GM12878 (cell line): ENCODE measurements around the gene CRYGC. TPM values are rescaled to one million over a fixed set of nuclear protein-coding genes. Genes with fewer than 3 reads are reported as not detected.

ENCODE experiments used
- ATAC-seq: fragments of 200-7000 bp; cut with Tn5 transposase; 3 replicates; pipeline ENCODE4 v1.9.1; 2020; ENCODE audit warnings: mild to moderate bottlenecking, moderate library complexity
- BruUV-seq: library from RNA; stranded (reverse); fragments of 400-500 nt; replicated peaks from 2 replicates; lab custom pipeline; 2021; lab: Mats Ljungman, UMichigan
- CTCF ChIA-PET: fragments of 300-600 bp; sonication (Branson Sonifier 250); formaldehyde crosslinking; extraction: SDS; loops from one replicate; lab custom pipeline; 2021; ENCODE audit warnings: inconsistent platforms; lab: Yijun Ruan, JAX
- POLR2A ChIA-PET: fragments of 350-600 bp; formaldehyde crosslinking; extraction: SDS; loops from one replicate; lab custom pipeline; 2021; ENCODE audit warnings: inconsistent platforms; lab: Charles Lee
- RAD21 ChIA-PET: fragments of 300-600 bp; sonication (Branson Sonifier 250); formaldehyde crosslinking; loops from one replicate; lab custom pipeline; 2023; ENCODE audit warnings: antibody characterized with exemption; ENCODE audit not compliant: unreplicated experiment; lab: Charles Lee
- SMC1A ChIA-PET: fragments of 300-600 bp; sonication (Branson Sonifier 250); formaldehyde crosslinking; loops from one replicate; lab custom pipeline; 2023; ENCODE audit not compliant: unreplicated experiment, uncharacterized antibody; lab: Charles Lee
- DNase-seq: peaks from one replicate; pipeline ENCODE4 v3.0.0-alpha.2; 2011; ENCODE audit warnings: low read depth, low spot score
- FAIRE-seq: peaks from 3 replicates; lab custom pipeline; 2011; peaks lifted over from hg19 to GRCh38; lab: Jason Lieb, UNC
- H2AFZ ChIP-seq: 2 replicates; pipeline ENCODE4 v1.6.0; 2011; ENCODE audit warnings: low read depth, low read length, control low read depth; ENCODE audit not compliant: control insufficient read depth
- H3K27ac ChIP-seq: 2 replicates; pipeline ENCODE4 v1.5.1; 2011; ENCODE audit warnings: control low read depth; ENCODE audit not compliant: control insufficient read depth, insufficient read depth
- H3K27me3 ChIP-seq, 2 experiments: replicated peaks in 1 of 2; 2 replicates each; pipeline versions ENCODE4 v1.6.0 to v1.6.1; 2011; ENCODE audit warnings: low read length in 1 of 2; ENCODE audit not compliant: control insufficient read depth in 2 of 2, insufficient read depth in 2 of 2
- H3K36me3 ChIP-seq, 2 experiments: 2 replicates each; pipeline ENCODE4 v1.5.1; 2011; ENCODE audit warnings: low read length in 1 of 2; ENCODE audit not compliant: control insufficient read depth in 2 of 2, insufficient read depth in 2 of 2
- H3K4me1 ChIP-seq: 2 replicates; pipeline ENCODE4 v1.6.1; 2011; ENCODE audit warnings: mild to moderate bottlenecking, low read length, moderate library complexity, mixed read lengths; ENCODE audit not compliant: control insufficient read depth, insufficient read depth
- H3K4me2 ChIP-seq: 2 replicates; pipeline ENCODE4 v1.6.0; 2011; ENCODE audit warnings: control low read depth; ENCODE audit not compliant: control insufficient read depth, insufficient read depth
- H3K4me3 ChIP-seq: fragments of 200-600 bp; sonication (generic); 2 replicates; pipeline ENCODE4 v1.5.1; 2016
- H3K79me2 ChIP-seq: 2 replicates; pipeline ENCODE4 v1.6.0; 2011; ENCODE audit warnings: low read length; ENCODE audit not compliant: control insufficient read depth, insufficient read depth
- H3K9ac ChIP-seq: 2 replicates; pipeline ENCODE4 v1.8.0; 2011; ENCODE audit warnings: low read length, control low read depth, mixed read lengths; ENCODE audit not compliant: control insufficient read depth, insufficient read depth
- H3K9me3 ChIP-seq: replicated peaks from 3 replicates; pipeline ENCODE4 v1.5.1; 2011; ENCODE audit warnings: mild to moderate bottlenecking, low read length; ENCODE audit not compliant: control insufficient read depth, insufficient read depth
- H4K20me1 ChIP-seq: 2 replicates; pipeline ENCODE4 v1.6.0; 2011; ENCODE audit not compliant: control insufficient read depth, insufficient read depth
- BACH1 ChIP-seq: fragments of 450-650 bp; IDR thresholded peaks from 2 replicates; pipeline ENCODE4 v1.6.1; 2017; ENCODE audit warnings: mild to moderate bottlenecking, borderline replicate concordance
- BMI1 ChIP-seq: fragments of 450-650 bp; IDR thresholded peaks from 2 replicates; pipeline ENCODE4 v1.6.1; 2016; ENCODE audit warnings: mild to moderate bottlenecking, moderate library complexity, borderline replicate concordance
- CBX3 ChIP-seq: fragments of 200-600 bp; sonication (generic); IDR thresholded peaks from 2 replicates; pipeline ENCODE4 v1.6.1; 2016; ENCODE audit warnings: low read depth, borderline replicate concordance
- E2F8 ChIP-seq: fragments of 450-650 bp; IDR thresholded peaks from 2 replicates; pipeline ENCODE4 v1.6.1; 2018; ENCODE audit warnings: mild to moderate bottlenecking, low read depth, moderate library complexity; ENCODE audit not compliant: partially characterized antibody
- EGR1 ChIP-seq, 2 experiments: IDR thresholded peaks; 1 replicate in 1 of 2; 2 replicates in 1 of 2; pipeline ENCODE4 v1.6.1; 2011 to 2012; ENCODE audit warnings: low read depth in 2 of 2, low read length in 2 of 2, borderline replicate concordance in 1 of 2, mild to moderate bottlenecking in 1 of 2, moderate library complexity in 1 of 2
- ELK1 ChIP-seq: IDR thresholded peaks from 2 replicates; pipeline ENCODE4 v1.6.1; 2012; ENCODE audit warnings: low read depth, low read length, improper control_type of control experiment
- HDGF ChIP-seq: fragments of 450-650 bp; IDR thresholded peaks from 2 replicates; pipeline ENCODE4 v1.6.1; 2016; ENCODE audit warnings: antibody characterized with exemption
- KDM1A ChIP-seq: fragments of 200-600 bp; sonication (generic); IDR thresholded peaks from 2 replicates; pipeline ENCODE4 v1.6.1; 2016; ENCODE audit warnings: borderline replicate concordance
- KLF5 ChIP-seq: fragments of 450-650 bp; IDR thresholded peaks from 2 replicates; pipeline ENCODE4 v1.6.1; 2014; ENCODE audit warnings: mild to moderate bottlenecking; ENCODE audit not compliant: partially characterized antibody
- MYB ChIP-seq: fragments of 150-350 bp; IDR thresholded peaks from 2 replicates; pipeline ENCODE4 v1.6.1; 2014; ENCODE audit warnings: mild to moderate bottlenecking, low read depth, low read length, borderline replicate concordance
- NR2C1 ChIP-seq: fragments of 450-650 bp; IDR thresholded peaks from 2 replicates; pipeline ENCODE4 v1.6.1; 2017; ENCODE audit warnings: antibody characterized with exemption, mild to moderate bottlenecking, moderate library complexity
- POLR2A ChIP-seq: IDR thresholded peaks from 2 replicates; pipeline ENCODE4 v1.6.1; 2011; ENCODE audit warnings: low read depth, mild to moderate bottlenecking, low read length
- ZNF217 ChIP-seq: fragments of 450-650 bp; IDR thresholded peaks from 2 replicates; pipeline ENCODE4 v1.6.1; 2017; ENCODE audit warnings: antibody characterized with exemption, mild to moderate bottlenecking
- WGBS: methylation state at CpG from one replicate; pipeline ENCODE4 v1.1.6; 2016; ENCODE audit warnings: low lambda C conversion rate; ENCODE audit not compliant: insufficient replicate concordance, insufficient coverage; ENCODE audit errors: missing lambda C conversion rate; 5-methylcytosine and 5-hydroxymethylcytosine counted together
- in situ Hi-C: fragments of 300-500 bp; cut with MboI; formaldehyde crosslinking; loops from 9 replicates; pipeline ENCODE4 v1.14.3; 2018; ENCODE audit warnings: mixed read lengths
- intact Hi-C: fragments of 100-400 bp; cut with micrococcal nuclease; formaldehyde crosslinking; loops from one replicate; pipeline ENCODE4 v1.14.2; 2022; ENCODE audit not compliant: unreplicated experiment
- polyA plus RNA-seq, 11 experiments: library from polyadenylated mRNA; depleted of rRNA in 4 of 11; unstranded in 6 of 11; stranded (reverse) in 5 of 11; fragments of >200 nt; fragmentation: Nextera tagmentation in 4 of 11; fragmentation: Illumina TruSeq in 1 of 11; extraction: Ambion mirVana in 4 of 11; extraction: Trizol in 1 of 11; gene quantifications; 1 replicate in 1 of 11; 2 replicates in 10 of 11; pipeline versions ENCODE4 v1.2.1 to v1.2.3, GENCODE V29; 2011 to 2016; ENCODE audit warnings: inconsistent platforms in 2 of 11, missing spikeins in 2 of 11, low read depth in 1 of 11
- total RNA-seq, 4 experiments: library from RNA; depleted of rRNA in 3 of 4; stranded (reverse); fragments of >200 nt in 3 of 4; fragmentation: Illumina TruSeq in 1 of 4; extraction: Trizol in 1 of 4; gene quantifications; 2 replicates each; pipeline versions ENCODE4 v1.2.1 to v1.2.3, GENCODE V29; 2013 to 2021
- TF ChIP-seq, protein P1 (sequence below): fragments of 450-650 bp; formaldehyde crosslinking; IDR thresholded peaks from 2 replicates; pipeline ENCODE4 v1.4.0; 2020; ENCODE audit warnings: mild to moderate bottlenecking, moderate library complexity

The CRYGC gene
- total and polyA plus RNA-seq, 10 of the 15 experiments (the other 5 are each of a cell fraction or from before 2014, with no cell fraction given): not detected

DNA sequence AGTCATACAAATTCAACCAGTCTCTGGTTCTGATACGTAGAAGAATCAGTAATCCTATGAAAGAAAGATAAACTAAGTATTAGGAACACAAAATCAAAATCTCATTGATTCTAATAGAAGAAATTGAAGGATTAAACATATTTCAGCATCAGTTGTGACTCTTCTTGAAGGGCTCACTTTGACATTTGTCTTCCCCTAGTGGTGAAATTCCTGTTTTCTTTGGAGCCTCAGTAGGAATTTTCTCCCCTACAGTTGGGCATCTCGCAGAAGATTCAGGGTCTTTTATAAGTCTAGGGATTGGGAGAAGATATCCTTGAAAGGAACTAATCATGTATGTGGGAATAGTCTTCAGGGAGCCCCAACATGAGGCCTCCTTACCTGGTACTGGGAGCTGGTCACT, 19.2 kb upstream of the CRYGC start (continued):
- no peak for TF ChIP-seq MYB
- TF ChIP-seq KDM1A: no peak
- no peak for TF ChIP-seq ELK1
- TF ChIP-seq KLF5: no peak

GRCh38 chr2:208147759-208148158, 18.1 kb upstream of the CRYGC start:
- TF ChIP-seq EGR1 (IDR thresholded peaks at IDR 0.05; ENCODE audit: borderline replicate concordance in 1 of 2, low read depth in 2 of 2, low read length in 2 of 2) (no peak), ZNF217 (no peak), E2F8 (no peak), HDGF (no peak), POLR2A (no peak), BACH1 (no peak), BMI1 (no peak), NR2C1 (no peak), CBX3 (no peak)
- TF ChIP-seq, protein P1, sequence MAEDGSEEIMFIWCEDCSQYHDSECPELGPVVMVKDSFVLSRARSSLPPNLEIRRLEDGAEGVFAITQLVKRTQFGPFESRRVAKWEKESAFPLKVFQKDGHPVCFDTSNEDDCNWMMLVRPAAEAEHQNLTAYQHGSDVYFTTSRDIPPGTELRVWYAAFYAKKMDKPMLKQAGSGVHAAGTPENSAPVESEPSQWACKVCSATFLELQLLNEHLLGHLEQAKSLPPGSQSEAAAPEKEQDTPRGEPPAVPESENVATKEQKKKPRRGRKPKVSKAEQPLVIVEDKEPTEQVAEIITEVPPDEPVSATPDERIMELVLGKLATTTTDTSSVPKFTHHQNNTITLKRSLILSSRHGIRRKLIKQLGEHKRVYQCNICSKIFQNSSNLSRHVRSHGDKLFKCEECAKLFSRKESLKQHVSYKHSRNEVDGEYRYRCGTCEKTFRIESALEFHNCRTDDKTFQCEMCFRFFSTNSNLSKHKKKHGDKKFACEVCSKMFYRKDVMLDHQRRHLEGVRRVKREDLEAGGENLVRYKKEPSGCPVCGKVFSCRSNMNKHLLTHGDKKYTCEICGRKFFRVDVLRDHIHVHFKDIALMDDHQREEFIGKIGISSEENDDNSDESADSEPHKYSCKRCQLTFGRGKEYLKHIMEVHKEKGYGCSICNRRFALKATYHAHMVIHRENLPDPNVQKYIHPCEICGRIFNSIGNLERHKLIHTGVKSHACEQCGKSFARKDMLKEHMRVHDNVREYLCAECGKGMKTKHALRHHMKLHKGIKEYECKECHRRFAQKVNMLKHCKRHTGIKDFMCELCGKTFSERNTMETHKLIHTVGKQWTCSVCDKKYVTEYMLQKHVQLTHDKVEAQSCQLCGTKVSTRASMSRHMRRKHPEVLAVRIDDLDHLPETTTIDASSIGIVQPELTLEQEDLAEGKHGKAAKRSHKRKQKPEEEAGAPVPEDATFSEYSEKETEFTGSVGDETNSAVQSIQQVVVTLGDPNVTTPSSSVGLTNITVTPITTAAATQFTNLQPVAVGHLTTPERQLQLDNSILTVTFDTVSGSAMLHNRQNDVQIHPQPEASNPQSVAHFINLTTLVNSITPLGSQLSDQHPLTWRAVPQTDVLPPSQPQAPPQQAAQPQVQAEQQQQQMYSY (CRISPR knock-in tag): no peak
- intact Hi-C loops: no loop called here

More at GRCh38 chr2:208147759-208148158, 18.1 kb upstream of the CRYGC start:
- no peaks in the 10 kb centered on the region for H3K79me2 ChIP-seq
- no peaks in the 10 kb centered on the region for H3K9me3 ChIP-seq
- ATAC-seq: no peak
- RAD21 ChIA-PET: no interaction called here
- H3K4me2 ChIP-seq: no peak overlapping the region
- in situ Hi-C loops: no loop called here
- no peak overlapping the region for H2AFZ ChIP-seq
- H3K27ac ChIP-seq: no peak overlapping the region
- H3K4me3 ChIP-seq: no peak overlapping the region
- no peaks in the 10 kb centered on the region for H3K4me1 ChIP-seq
- no peaks in the 10 kb centered on the region for H3K36me3 ChIP-seq
- no peak for FAIRE-seq
- SMC1A ChIA-PET: no interaction called here
- CTCF ChIA-PET: no interaction called here
- H4K20me1 ChIP-seq: no peaks in the 10 kb centered on the region
- POLR2A ChIA-PET: no interaction called here
- 51% methylated on average over 3 of the region's 3 CpGs for WGBS
- BruUV-seq: no TSS peak
- DNase-seq: no peak
- no peak overlapping the region for H3K9ac ChIP-seq
- no peaks in the 10 kb centered on the region; a peak in 1 of 4 replicates for H3K27me3 ChIP-seq
